ENCODE data around the gene NCOA7. TPM values are rescaled to one million over a fixed set of nuclear protein-coding genes. Genes with fewer than 3 reads are reported as not detected.

NCOA7 gene
- total RNA-seq, 6 experiments from 2014 or later = 27.1 to 29.3 (median 28.6) TPM

- H3K4me1 Mint-ChIP-seq (ENCODE audit: low read depth) = peaks cover 14% of the 10 kb centered on the region
- DNase-seq = no peak
- no peaks in the 10 kb centered on the region for H3K9me3 Mint-ChIP-seq
- no peak for TF ChIP-seq CTCF (IDR thresholded peaks at IDR 0.05)
- H3K27me3 Mint-ChIP-seq (ENCODE audit: insufficient read depth) = no peaks in the 10 kb centered on the region
- peaks cover 5% of the 10 kb centered on the region for H3K36me3 Mint-ChIP-seq (ENCODE audit: low read depth)
- H3K27ac Mint-ChIP-seq = no peak overlapping the region
- H3K4me3 Mint-ChIP-seq = no peak overlapping the region
These were observed 40.9 kb downstream of the NCOA7 start for GRCh38 chr6:125831659-125832058.

- no peak for DNase-seq
- Mint-ChIP-seq H3K4me1 (ENCODE audit: low read depth) (peaks cover 14% of the 10 kb centered on the region), H3K27me3 (ENCODE audit: insufficient read depth) (no peaks in the 10 kb centered on the region), H3K36me3 (ENCODE audit: low read depth) (peaks cover 3% of the 10 kb centered on the region; the same call in 1 of the 2 replicates), H3K27ac (no peak overlapping the region), H3K9me3 (no peaks in the 10 kb centered on the region), H3K4me3 (no peak overlapping the region)
- no peak for TF ChIP-seq CTCF (IDR thresholded peaks at IDR 0.05)
These were observed 41.8 kb downstream of the NCOA7 start for GRCh38 chr6:125832391-125833117.

- no peak for DNase-seq
- no peak overlapping the region for H3K4me3 Mint-ChIP-seq
- H3K4me1 Mint-ChIP-seq (ENCODE audit: low read depth) = peaks cover 14% of the 10 kb centered on the region
- H3K27ac Mint-ChIP-seq = no peak overlapping the region
- no peak for TF ChIP-seq CTCF (IDR thresholded peaks at IDR 0.05)
- no peaks in the 10 kb centered on the region for H3K9me3 Mint-ChIP-seq
- H3K27me3 Mint-ChIP-seq (ENCODE audit: insufficient read depth) = no peaks in the 10 kb centered on the region
- peaks cover 8% of the 10 kb centered on the region for H3K36me3 Mint-ChIP-seq (ENCODE audit: low read depth)
These were observed 43.6 kb downstream of the NCOA7 start for GRCh38 chr6:125834348-125834747.

- peak; percentile 52 for DNase-seq
- Mint-ChIP-seq H3K36me3 (ENCODE audit: low read depth) (peaks cover 8% of the 10 kb centered on the region), H3K4me3 (no peak overlapping the region), H3K27me3 (ENCODE audit: insufficient read depth) (no peaks in the 10 kb centered on the region), H3K9me3 (no peaks in the 10 kb centered on the region), H3K4me1 (ENCODE audit: low read depth) (peaks cover 14% of the 10 kb centered on the region), H3K27ac (peak overlapping the region; percentile 49; the same call in 1 of the 2 replicates)
- no peak for TF ChIP-seq CTCF (IDR thresholded peaks at IDR 0.05)
These were observed 44.5 kb downstream of the NCOA7 start for GRCh38 chr6:125835221-125835744.

DNA sequence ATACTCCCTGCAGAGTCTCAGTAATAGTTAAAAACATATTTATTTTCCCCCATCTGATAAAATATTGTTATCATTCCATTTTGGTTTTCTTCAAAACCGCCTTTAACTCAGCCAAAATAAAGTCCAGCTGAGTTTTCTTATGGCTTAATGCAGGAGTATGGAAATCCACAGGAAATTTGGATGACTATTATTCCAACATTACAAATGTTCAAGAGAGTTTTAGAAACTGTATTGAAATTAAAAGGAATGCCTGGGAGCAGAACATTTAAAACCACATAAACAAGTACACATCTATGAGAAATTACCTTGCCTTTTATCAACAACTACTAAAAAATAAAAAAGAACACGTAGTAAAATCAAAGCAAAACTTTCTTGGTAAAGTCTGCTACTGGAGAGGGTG is 45.7 kb downstream of the NCOA7 start:
- no peak for DNase-seq
- Mint-ChIP-seq H3K4me3 (no peak overlapping the region), H3K9me3 (no peaks in the 10 kb centered on the region), H3K36me3 (ENCODE audit: low read depth) (peaks cover 8% of the 10 kb centered on the region), H3K27ac (no peak overlapping the region), H3K4me1 (ENCODE audit: low read depth) (peaks cover 14% of the 10 kb centered on the region), H3K27me3 (ENCODE audit: insufficient read depth) (no peaks in the 10 kb centered on the region)
- no peak for TF ChIP-seq CTCF (IDR thresholded peaks at IDR 0.05)

All from HFFc6 (cell line).